Measurements from ENCODE around the gene SMYD3. TPM values are rescaled to one million over a fixed set of nuclear protein-coding genes. Genes with fewer than 3 reads are reported as not detected.

SMYD3 gene
- total and polyA plus RNA-seq, 2 of the 13 experiments (the other 11 are each of a cell fraction or from before 2014, with no cell fraction given) = 27.7 to 35.8 TPM

- no peak for TF ChIP-seq ZNF33B (CRISPR knock-in tag; IDR thresholded peaks at IDR 0.05)
- no peak for TF ChIP-seq HINFP (CRISPR knock-in tag; IDR thresholded peaks at IDR 0.05; ENCODE audit: low read depth)
- TF ChIP-seq ZSCAN21 (CRISPR knock-in tag; IDR thresholded peaks at IDR 0.05; ENCODE audit: borderline replicate concordance) = no peak
- no peak for TF ChIP-seq ZNF382 (CRISPR knock-in tag; IDR thresholded peaks at IDR 0.05; ENCODE audit: borderline replicate concordance)
- TF ChIP-seq ZSCAN22 (CRISPR knock-in tag; IDR thresholded peaks at IDR 0.05) = no peak
- no peak for TF ChIP-seq ZNF281 (CRISPR knock-in tag; IDR thresholded peaks at IDR 0.05; ENCODE audit: borderline replicate concordance)
- no peak for TF ChIP-seq ZNF572 (CRISPR knock-in tag; IDR thresholded peaks at IDR 0.05)
- no peak for TF ChIP-seq ZNF556 (CRISPR knock-in tag; IDR thresholded peaks at IDR 0.05; ENCODE audit: borderline replicate concordance)
- TF ChIP-seq HOXA9 (CRISPR knock-in tag; IDR thresholded peaks at IDR 0.05; ENCODE audit: borderline replicate concordance) = no peak
- 0 out of 2 replicates have a peak, but pooled peaks have one; percentile 52 for TF ChIP-seq ZNF549 (CRISPR knock-in tag; IDR thresholded peaks at IDR 0.05)
- TF ChIP-seq FLYWCH1 (CRISPR knock-in tag; IDR thresholded peaks at IDR 0.05) = no peak
- TF ChIP-seq ATF4 (CRISPR knock-in tag; IDR thresholded peaks at IDR 0.05) = no peak
- peak; percentile 86 for TF ChIP-seq SALL1 (CRISPR knock-in tag; IDR thresholded peaks at IDR 0.05)
- no peak for TF ChIP-seq RBM39 (IDR thresholded peaks at IDR 0.05; ENCODE audit: low read depth, low read length, poor library complexity, severe bottlenecking)
- TF ChIP-seq HDAC6 (IDR thresholded peaks at IDR 0.05; ENCODE audit: low read depth, low read length) = no peak
- TF ChIP-seq ZNF737 (CRISPR knock-in tag; IDR thresholded peaks at IDR 0.05; ENCODE audit: borderline replicate concordance) = no peak
- no peak for TF ChIP-seq YY1 (IDR thresholded peaks at IDR 0.05; ENCODE audit: insufficient read depth, insufficient replicate concordance, low read depth, low read length)
- peak; percentile 60; the same call in 1 of the 2 replicates for TF ChIP-seq ZNF121 (CRISPR knock-in tag; IDR thresholded peaks at IDR 0.05)
- TF ChIP-seq HMGA1 (CRISPR knock-in tag; conservative IDR thresholded peaks at IDR 0.05) = no peak
- no peak for TF ChIP-seq POLR2AphosphoS2 (IDR thresholded peaks at IDR 0.05; ENCODE audit: low read depth, low read length)
- TF ChIP-seq ZFP37 (CRISPR knock-in tag; IDR thresholded peaks at IDR 0.05; ENCODE audit: borderline replicate concordance) = 0 out of 2 replicates have a peak, but pooled peaks have one; percentile 40
- TF ChIP-seq ZNF282 (IDR thresholded peaks at IDR 0.05; ENCODE audit: partially characterized antibody) = no peak
- TF ChIP-seq JUNB (CRISPR knock-in tag; IDR thresholded peaks at IDR 0.05; ENCODE audit: borderline replicate concordance) = no peak
- no peak for TF ChIP-seq SP1 (IDR thresholded peaks at IDR 0.05)
- TF ChIP-seq SP1 (CRISPR knock-in tag; IDR thresholded peaks at IDR 0.05) = no peak
- TF ChIP-seq AGO2 (optimal IDR thresholded peaks at IDR 0.05; ENCODE audit: low read depth, low read length) = no peak
- TF ChIP-seq ZNF34 (CRISPR knock-in tag; IDR thresholded peaks at IDR 0.05; ENCODE audit: borderline replicate concordance) = no peak
Measured at GRCh38 chr1:246187834-246188372, 319.2 kb downstream of the SMYD3 start (continued).
